B cell (primary cell): Measurements from ENCODE around the gene NTM. TPM values are rescaled to one million over a fixed set of nuclear protein-coding genes. Genes with fewer than 3 reads are reported as not detected.

Source experiments
- ATAC-seq: fragments of 200-7000 bp; cut with Tn5 transposase; one replicate; pipeline ENCODE4 v1.10.0; 2021; ENCODE audit warnings: low read depth, mild to moderate bottlenecking, moderate number of reproducible peaks, moderate library complexity
- CTCF ChIA-PET: fragments of 350-600 bp; sonication (Branson Sonifier 250); formaldehyde crosslinking; loops from one replicate; lab custom pipeline; 2021; ENCODE audit warnings: antibody characterized with exemption, inconsistent platforms; lab: Charles Lee
- POLR2A ChIA-PET: fragments of 350-600 bp; sonication (Branson Sonifier 250); formaldehyde crosslinking; loops from one replicate; lab custom pipeline; 2021; ENCODE audit warnings: antibody characterized with exemption; lab: Charles Lee
- DNase-seq: peaks from one replicate; pipeline ENCODE4 v3.0.0; 2013
- H2AFZ ChIP-seq: 2 replicates; pipeline ENCODE4 v1.6.1; 2012; ENCODE audit warnings: mild to moderate bottlenecking, low read depth, low read length; ENCODE audit not compliant: insufficient read depth, poor library complexity, severe bottlenecking
- H3K27ac ChIP-seq, 2 donors: 1 replicate in 1 of 2; 2 replicates in 1 of 2; pipeline ENCODE4 v1.5.1; 2012 to 2013; ENCODE audit warnings: low read length in 2 of 2, mild to moderate bottlenecking in 2 of 2, moderate library complexity in 1 of 2
- H3K27me3 ChIP-seq, 4 experiments: fragments of 200-600 bp in 1 of 4; sonication (generic) in 1 of 4; replicated peaks in 1 of 4; 1 replicate in 2 of 4; 2 replicates in 2 of 4; pipeline versions ENCODE4 v1.6.1 to v1.7.0; 2013 to 2016; ENCODE audit warnings: low read length in 3 of 4, mild to moderate bottlenecking in 2 of 4, mixed read lengths in 1 of 4, moderate library complexity in 1 of 4; ENCODE audit not compliant: insufficient read depth in 4 of 4, control insufficient read depth in 3 of 4; ENCODE audit errors: control extremely low read depth in 1 of 4
- H3K36me3 ChIP-seq, 2 experiments: replicated peaks in 1 of 2; 1 replicate in 1 of 2; 2 replicates in 1 of 2; pipeline versions ENCODE4 v1.6.1 to v1.7.1; 2013; ENCODE audit warnings: low read length in 1 of 2; ENCODE audit not compliant: insufficient read depth in 2 of 2, control insufficient read depth in 1 of 2; ENCODE audit errors: control extremely low read depth in 1 of 2, extremely low read depth in 1 of 2
- H3K4me1 ChIP-seq, 2 donors: fragments of 200-600 bp in 1 of 2; sonication (generic) in 1 of 2; 1 replicate in 1 of 2; 2 replicates in 1 of 2; pipeline versions ENCODE4 v1.5.1 to v1.6.1; 2013 to 2017; ENCODE audit warnings: low read length in 2 of 2; ENCODE audit not compliant: control insufficient read depth in 2 of 2, insufficient read depth in 2 of 2
- H3K4me2 ChIP-seq: replicated peaks from 2 replicates; pipeline ENCODE3; 2012; ENCODE audit warnings: mild to moderate bottlenecking, low read depth, low read length; ENCODE audit not compliant: poor library complexity, severe bottlenecking
- H3K4me3 ChIP-seq, 5 experiments: fragments of 200-600 bp in 1 of 5; sonication (generic) in 1 of 5; 1 replicate in 3 of 5; 2 replicates in 2 of 5; pipeline versions ENCODE4 v1.5.1 to v1.7.0; 2011 to 2016; ENCODE audit warnings: low read length in 4 of 5, mild to moderate bottlenecking in 4 of 5, low read depth in 2 of 5, control low read depth in 1 of 5, moderate library complexity in 1 of 5; ENCODE audit not compliant: insufficient read depth in 1 of 5; ENCODE audit errors: control extremely low read depth in 1 of 5, extremely low read depth in 1 of 5
- H3K79me2 ChIP-seq: fragments of 200-600 bp; sonication (generic); one replicate; pipeline ENCODE4 v1.6.0; 2016; ENCODE audit warnings: low read length; ENCODE audit not compliant: control insufficient read depth, insufficient read depth
- H3K9ac ChIP-seq: fragments of 200-600 bp; sonication (generic); 2 replicates; pipeline ENCODE4 v1.6.1; 2017; ENCODE audit warnings: mild to moderate bottlenecking, low read length, moderate library complexity
- H3K9me3 ChIP-seq, 3 donors: one replicate each; pipeline versions ENCODE4 v1.6.1 to v1.7.1; 2013; ENCODE audit warnings: low read length in 2 of 3; ENCODE audit not compliant: control insufficient read depth in 2 of 3, insufficient read depth in 1 of 3; ENCODE audit errors: control extremely low read depth in 1 of 3
- H4K20me1 ChIP-seq: 2 replicates; pipeline ENCODE4 v1.6.0; 2012; ENCODE audit warnings: mild to moderate bottlenecking, low read length; ENCODE audit not compliant: insufficient read depth, control insufficient read depth, poor library complexity, severe bottlenecking
- H3K27ac Mint-ChIP-seq: one replicate; pipeline ENCODE4 v1.8.0; 2021; ENCODE audit warnings: mixed read lengths
- H3K27me3 Mint-ChIP-seq: one replicate; pipeline ENCODE4 v1.8.0; 2021; ENCODE audit warnings: mixed read lengths
- H3K4me1 Mint-ChIP-seq: one replicate; pipeline ENCODE4 v1.8.0; 2021; ENCODE audit warnings: mixed read lengths
- H3K4me3 Mint-ChIP-seq: one replicate; pipeline ENCODE4 v1.8.0; 2021; ENCODE audit warnings: mixed read lengths
- H3K9me3 Mint-ChIP-seq: one replicate; pipeline ENCODE4 v1.8.0; 2022; ENCODE audit warnings: mixed read lengths; ENCODE audit not compliant: insufficient read depth
- CTCF ChIP-seq: fragments of 200-600 bp; IDR thresholded peaks from one replicate; pipeline ENCODE4 v1.8.0; 2022; ENCODE audit warnings: antibody characterized with exemption, mild to moderate bottlenecking
- EZH2 ChIP-seq: IDR thresholded peaks from 2 replicates; pipeline ENCODE4 v1.6.1; 2012; ENCODE audit warnings: borderline replicate concordance, low read depth, mild to moderate bottlenecking, moderate library complexity, low read length; ENCODE audit not compliant: insufficient read depth, poor library complexity, severe bottlenecking
- WGBS: methylation state at CpG from one replicate; pipeline ENCODE4 v1.1.5; 2013; ENCODE audit warnings: missing lambda C conversion rate; ENCODE audit not compliant: insufficient coverage; 5-methylcytosine and 5-hydroxymethylcytosine counted together
- intact Hi-C: fragments of 100-400 bp; cut with micrococcal nuclease; formaldehyde crosslinking; loops from one replicate; pipeline ENCODE4 v1.10.0; 2022
- polyA plus RNA-seq: library from polyadenylated mRNA; depleted of rRNA; stranded (reverse); fragments of >200 nt; gene quantifications from 2 replicates; pipeline ENCODE4 v1.2.3, GENCODE V29; 2012
- total RNA-seq, 2 donors: library from RNA; stranded (reverse); fragments of 120-200 nt in 1 of 2; gene quantifications; 1 replicate in 1 of 2; 2 replicates in 1 of 2; pipeline versions ENCODE4 v1.2.3 to v1.2.4, GENCODE V29; 2013 to 2022

Gene NTM
- total and polyA plus RNA-seq, 2 donors (not counting 1 experiment from before 2014, with no cell fraction given), result not detected

DNA sequence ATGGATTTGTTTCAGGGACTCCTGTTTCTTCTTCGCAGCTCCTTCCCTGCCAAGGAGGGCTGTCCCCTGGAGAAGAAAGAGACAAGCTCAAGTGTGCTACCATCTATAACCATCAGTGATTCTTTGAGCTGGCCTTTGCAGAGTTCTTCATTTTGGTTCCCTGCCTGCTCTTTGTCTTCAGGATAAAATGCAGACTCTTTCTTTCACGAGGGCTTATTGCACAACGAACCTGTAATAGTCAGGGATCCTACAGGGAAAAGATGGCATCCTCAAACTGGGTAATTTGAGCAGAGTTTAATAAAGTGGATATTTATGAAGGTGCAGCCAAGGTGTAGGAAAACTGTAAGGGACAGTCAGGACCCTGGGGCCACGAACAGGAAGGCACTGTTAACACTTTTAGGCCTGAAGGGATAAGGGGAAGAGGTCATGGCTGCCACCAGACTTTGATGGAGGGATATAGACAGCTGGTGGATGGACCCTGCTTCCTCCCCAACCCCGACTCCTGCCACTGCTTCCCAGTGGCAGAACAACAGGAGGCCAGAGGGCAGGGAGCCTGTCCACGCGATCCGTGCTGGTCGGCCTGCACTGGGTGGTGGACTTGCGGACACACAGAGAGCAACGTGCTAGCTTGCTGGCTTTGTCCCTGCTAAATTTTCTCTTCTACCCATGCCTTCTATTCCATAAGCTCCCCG is 767.0 kb downstream of the NTM start:
- no peak for ATAC-seq
- H3K27me3 ChIP-seq, result no peaks in the 10 kb centered on the region
- H3K27ac Mint-ChIP-seq, result no peak overlapping the region
- intact Hi-C loops, result no loop called here
- no peaks in the 10 kb centered on the region for H3K4me1 ChIP-seq
- no peaks in the 10 kb centered on the region for H4K20me1 ChIP-seq
- H3K4me3 Mint-ChIP-seq, result no peak overlapping the region
- H3K4me1 Mint-ChIP-seq, result no peaks in the 10 kb centered on the region
- H3K9me3 Mint-ChIP-seq, result peaks cover 2% of the 10 kb centered on the region
- DNase-seq, result no peak
- ChIA-PET CTCF (no interaction called here), POLR2A (no interaction called here)
- WGBS, result 89% methylated on average over 12 of the region's 12 CpGs
- H3K27ac ChIP-seq, result no peak overlapping the region
- H3K9ac ChIP-seq, result no peak overlapping the region
- TF ChIP-seq CTCF (no peak), EZH2 (no peak)
- peaks cover 0 to 5% (median 0%) of the 10 kb centered on the region in 3 donors for H3K9me3 ChIP-seq
- H3K36me3 ChIP-seq, result no peaks in the 10 kb centered on the region
- no peaks in the 10 kb centered on the region for H3K79me2 ChIP-seq
- H2AFZ ChIP-seq, result no peak overlapping the region
- H3K27me3 Mint-ChIP-seq, result no peaks in the 10 kb centered on the region
- no peak overlapping the region for H3K4me3 ChIP-seq
- H3K4me2 ChIP-seq, result no peak overlapping the region

DNA sequence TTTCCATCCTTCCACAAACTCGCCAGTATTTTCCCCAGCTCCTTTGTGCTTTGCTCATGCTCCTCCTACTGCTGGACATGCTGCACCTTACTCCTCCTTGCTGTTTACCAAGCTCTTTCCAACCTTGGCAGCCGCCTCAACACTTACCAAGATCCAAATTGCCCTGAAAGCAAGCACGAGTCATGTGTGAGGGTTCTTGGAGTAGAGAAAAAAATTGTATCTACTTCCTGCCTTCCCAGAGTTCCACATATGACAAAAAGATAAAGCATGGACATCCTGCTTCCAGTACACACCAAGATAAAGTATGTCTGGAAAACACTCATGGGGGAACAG is 767.5 kb downstream of the NTM start:
- Histone ChIP-seq H3K27me3 (no peaks in the 10 kb centered on the region), H3K4me1 (no peaks in the 10 kb centered on the region), H3K9ac (no peak overlapping the region), H4K20me1 (no peaks in the 10 kb centered on the region), H3K4me3 (no peak overlapping the region), H2AFZ (no peak overlapping the region), H3K9me3 (peaks cover 0 to 5% (median 0%) of the 10 kb centered on the region in 3 donors), H3K79me2 (no peaks in the 10 kb centered on the region), H3K27ac (no peak overlapping the region), H3K36me3 (no peaks in the 10 kb centered on the region), H3K4me2 (no peak overlapping the region)
- ChIA-PET CTCF (no interaction called here), POLR2A (no interaction called here)
- 92% methylated on average over 1 of the region's 3 CpGs for WGBS
- Mint-ChIP-seq H3K4me3 (no peak overlapping the region), H3K27ac (no peak overlapping the region), H3K4me1 (no peaks in the 10 kb centered on the region), H3K9me3 (peaks cover 2% of the 10 kb centered on the region), H3K27me3 (no peaks in the 10 kb centered on the region)
- intact Hi-C loops, result no loop called here
- TF ChIP-seq CTCF (no peak), EZH2 (no peak)
- DNase-seq (no peak), ATAC-seq (no peak)
